HEK293T (cell line): Measurements from ENCODE around the gene HACE1.

Experiments
- CTCF ChIA-PET: fragments of 350-600 bp; formaldehyde crosslinking; extraction: SDS; loops from one replicate; lab custom pipeline; 2021; ENCODE audit warnings: antibody characterized with exemption, inconsistent platforms; lab: Yijun Ruan, JAX
- POLR2A ChIA-PET: fragments of 350-600 bp; formaldehyde crosslinking; extraction: SDS; loops from one replicate; lab custom pipeline; 2020; ENCODE audit warnings: antibody characterized with exemption, inconsistent platforms; lab: Yijun Ruan, JAX
- DNase-seq: peaks from one replicate; pipeline ENCODE4 v3.0.0; 2012; ENCODE audit warnings: mixed read lengths; ENCODE audit errors: extremely low spot score
- ARNT ChIP-seq: fragments of 450-650 bp; IDR thresholded peaks from 2 replicates; pipeline ENCODE4 v1.6.1; 2017; ENCODE audit warnings: mild to moderate bottlenecking
- BHLHE40 ChIP-seq: fragments of 450-650 bp; IDR thresholded peaks from 2 replicates; pipeline ENCODE4 v1.6.1; 2016; ENCODE audit warnings: mild to moderate bottlenecking, moderate library complexity, borderline replicate concordance
- CTBP1 ChIP-seq: fragments of 450-650 bp; IDR thresholded peaks from 2 replicates; pipeline ENCODE4 v1.6.1; 2016; ENCODE audit warnings: borderline replicate concordance
- ELF4 ChIP-seq: fragments of 450-650 bp; IDR thresholded peaks from 2 replicates; pipeline ENCODE4 v1.6.1; 2017; ENCODE audit warnings: antibody characterized with exemption
- FOXA1 ChIP-seq: fragments of 450-650 bp; IDR thresholded peaks from 2 replicates; pipeline ENCODE4 v1.6.1; 2016; ENCODE audit warnings: mild to moderate bottlenecking
- FOXK2 ChIP-seq: fragments of 450-650 bp; IDR thresholded peaks from 2 replicates; pipeline ENCODE4 v1.6.1; 2016; ENCODE audit warnings: mild to moderate bottlenecking
- FOXM1 ChIP-seq: fragments of 450-650 bp; IDR thresholded peaks from 2 replicates; pipeline ENCODE4 v1.6.1; 2017; ENCODE audit warnings: mild to moderate bottlenecking, borderline replicate concordance
- HDGF ChIP-seq: fragments of 450-650 bp; IDR thresholded peaks from 2 replicates; pipeline ENCODE4 v1.6.1; 2017; ENCODE audit warnings: antibody characterized with exemption, borderline replicate concordance
- L3MBTL2 ChIP-seq: fragments of 450-650 bp; conservative IDR thresholded peaks from 2 replicates; pipeline ENCODE4 v1.6.1; 2016; ENCODE audit warnings: mild to moderate bottlenecking
- LEF1 ChIP-seq: fragments of 450-650 bp; IDR thresholded peaks from 2 replicates; pipeline ENCODE4 v1.6.1; 2017; ENCODE audit warnings: mild to moderate bottlenecking, borderline replicate concordance
- NFRKB ChIP-seq: fragments of 450-650 bp; IDR thresholded peaks from 2 replicates; pipeline ENCODE4 v1.6.1; 2016; ENCODE audit warnings: mild to moderate bottlenecking, moderate library complexity
- SP1 ChIP-seq: fragments of 450-650 bp; IDR thresholded peaks from 2 replicates; pipeline ENCODE4 v1.6.1; 2017
- SUZ12 ChIP-seq: fragments of 450-650 bp; IDR thresholded peaks from 2 replicates; pipeline ENCODE4 v1.6.1; 2016; ENCODE audit warnings: mild to moderate bottlenecking
- TARDBP ChIP-seq: fragments of 450-650 bp; IDR thresholded peaks from 2 replicates; pipeline ENCODE4 v1.6.1; 2016
- ZNF384 ChIP-seq: fragments of 450-650 bp; IDR thresholded peaks from 2 replicates; pipeline ENCODE4 v1.6.1; 2016
- TF ChIP-seq, protein P1 (sequence below): fragments of 450-650 bp; IDR thresholded peaks from 2 replicates; pipeline ENCODE4 v1.6.1; 2016

The HACE1 gene

DNA sequence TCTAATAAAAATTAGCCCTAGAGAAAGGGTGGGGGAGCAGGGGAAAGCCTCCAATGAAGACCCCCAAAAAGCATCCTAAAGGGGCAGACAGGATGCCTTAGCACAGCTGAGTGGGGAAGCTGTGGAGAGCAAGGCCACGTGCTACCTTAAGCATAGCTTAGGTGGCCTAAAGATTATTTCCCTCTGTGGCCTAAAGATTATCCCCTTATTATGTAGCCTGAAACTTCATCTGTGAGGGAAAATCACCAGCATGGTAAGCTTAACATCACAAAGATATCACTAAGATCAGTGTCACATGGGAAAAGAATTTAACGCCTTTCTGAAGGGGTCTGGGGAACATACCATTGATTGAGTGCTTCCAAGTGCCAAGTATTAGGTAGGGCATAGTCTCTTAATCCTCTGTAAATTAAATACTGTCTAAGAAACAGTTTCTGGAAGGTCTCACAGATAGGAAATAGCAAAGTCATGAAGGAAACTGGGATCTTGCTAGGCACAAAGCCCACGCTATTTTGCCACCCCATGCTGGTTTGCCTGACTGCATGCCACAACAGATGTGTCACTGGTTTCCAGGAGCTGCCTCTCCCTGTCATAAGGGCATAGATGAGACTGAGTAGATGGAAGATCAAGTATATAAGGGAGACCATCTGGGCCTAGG lies 170.0 kb downstream of the HACE1 start:
- CTCF ChIA-PET = no interaction called here
- POLR2A ChIA-PET = no interaction called here
- TF ChIP-seq ARNT = no peak
- TF ChIP-seq CTBP1 = no peak
- TF ChIP-seq FOXK2 = no peak
- TF ChIP-seq, protein P1, sequence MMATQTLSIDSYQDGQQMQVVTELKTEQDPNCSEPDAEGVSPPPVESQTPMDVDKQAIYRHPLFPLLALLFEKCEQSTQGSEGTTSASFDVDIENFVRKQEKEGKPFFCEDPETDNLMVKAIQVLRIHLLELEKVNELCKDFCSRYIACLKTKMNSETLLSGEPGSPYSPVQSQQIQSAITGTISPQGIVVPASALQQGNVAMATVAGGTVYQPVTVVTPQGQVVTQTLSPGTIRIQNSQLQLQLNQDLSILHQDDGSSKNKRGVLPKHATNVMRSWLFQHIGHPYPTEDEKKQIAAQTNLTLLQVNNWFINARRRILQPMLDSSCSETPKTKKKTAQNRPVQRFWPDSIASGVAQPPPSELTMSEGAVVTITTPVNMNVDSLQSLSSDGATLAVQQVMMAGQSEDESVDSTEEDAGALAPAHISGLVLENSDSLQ = no peak
- TF ChIP-seq HDGF = no peak
- TF ChIP-seq SUZ12 = no peak
- no peak for TF ChIP-seq FOXM1
- TF ChIP-seq ELF4 = no peak
- no peak for TF ChIP-seq BHLHE40
- TF ChIP-seq NFRKB = no peak
- TF ChIP-seq L3MBTL2 = no peak
- no peak for TF ChIP-seq SP1
- no peak for TF ChIP-seq LEF1
- no peak for TF ChIP-seq TARDBP
- TF ChIP-seq FOXA1 = no peak
- no peak for TF ChIP-seq ZNF384
- DNase-seq = no peak

DNA sequence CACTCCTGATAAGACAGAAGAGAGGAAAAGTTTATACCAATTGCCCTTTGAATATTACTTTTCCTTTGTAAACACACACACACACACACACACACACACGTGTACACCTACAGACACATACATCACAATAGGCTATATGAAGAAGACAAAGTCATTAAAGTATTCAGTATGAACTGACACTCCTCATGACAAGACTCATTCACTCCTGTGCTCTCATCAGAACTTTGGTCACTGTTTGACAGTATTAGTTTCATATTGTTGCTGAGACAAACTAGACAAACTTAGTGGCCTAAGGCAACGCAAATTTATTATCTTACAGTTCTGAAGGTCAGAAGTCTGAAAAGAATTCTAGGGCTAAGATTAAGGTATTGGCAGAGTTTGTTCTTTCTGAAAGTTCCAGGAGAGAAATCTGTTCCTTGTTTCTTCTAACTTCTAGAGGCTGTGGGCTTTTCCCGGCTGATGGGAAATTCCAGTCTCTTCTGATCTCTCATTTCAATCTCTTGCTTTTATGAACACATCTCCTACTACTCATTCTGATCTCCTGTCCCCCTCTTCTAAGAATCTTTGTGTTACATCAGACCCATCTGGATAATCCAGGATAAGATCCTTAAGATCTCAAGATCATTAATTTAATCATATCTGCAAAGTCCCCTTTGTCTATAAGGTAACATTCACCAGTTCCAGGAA lies 171.3 kb downstream of the HACE1 start:
- CTCF ChIA-PET = no interaction called here
- TF ChIP-seq ARNT (no peak), SP1 (no peak), ZNF384 (no peak), FOXK2 (no peak), BHLHE40 (no peak), L3MBTL2 (no peak), SUZ12 (no peak), NFRKB (no peak), ELF4 (no peak), CTBP1 (no peak), LEF1 (no peak), FOXM1 (no peak), FOXA1 (no peak), HDGF (no peak), TARDBP (no peak)
- TF ChIP-seq, protein P1 = no peak
- POLR2A ChIA-PET = no interaction called here
- DNase-seq = no peak

DNA sequence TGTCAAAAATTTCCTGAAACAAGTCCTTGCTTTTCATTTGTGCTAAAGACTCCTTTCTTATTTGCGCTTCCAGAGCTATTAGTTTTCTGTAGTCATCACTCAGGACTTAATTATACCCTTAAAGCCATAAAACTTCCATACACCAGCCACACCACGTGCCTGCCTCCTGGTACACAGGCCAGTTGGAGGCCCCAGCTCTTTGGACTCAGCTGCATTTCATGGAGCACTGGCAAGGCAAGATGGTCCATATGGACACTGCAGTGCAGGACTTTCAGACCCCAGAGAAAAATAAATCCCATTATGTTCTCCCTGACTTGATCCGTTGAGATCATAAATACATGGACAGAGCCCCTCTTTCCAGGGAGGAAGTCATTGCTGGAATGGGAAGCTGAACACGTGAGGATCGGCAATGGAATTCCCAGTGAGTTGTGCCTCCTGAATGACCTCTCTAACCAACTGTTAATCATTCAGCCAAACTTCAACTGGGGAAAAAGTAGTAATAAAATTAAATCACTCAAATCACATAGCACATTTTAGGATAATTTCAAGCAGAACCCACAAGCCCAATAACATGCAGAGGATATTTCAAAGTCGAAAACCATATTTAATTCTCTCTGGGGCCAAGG lies 173.1 kb downstream of the HACE1 start:
- POLR2A ChIA-PET = no interaction called here
- no peak for DNase-seq
- CTCF ChIA-PET = no interaction called here
- TF ChIP-seq L3MBTL2 = peak; percentile 71
- TF ChIP-seq BHLHE40 = no peak

DNA sequence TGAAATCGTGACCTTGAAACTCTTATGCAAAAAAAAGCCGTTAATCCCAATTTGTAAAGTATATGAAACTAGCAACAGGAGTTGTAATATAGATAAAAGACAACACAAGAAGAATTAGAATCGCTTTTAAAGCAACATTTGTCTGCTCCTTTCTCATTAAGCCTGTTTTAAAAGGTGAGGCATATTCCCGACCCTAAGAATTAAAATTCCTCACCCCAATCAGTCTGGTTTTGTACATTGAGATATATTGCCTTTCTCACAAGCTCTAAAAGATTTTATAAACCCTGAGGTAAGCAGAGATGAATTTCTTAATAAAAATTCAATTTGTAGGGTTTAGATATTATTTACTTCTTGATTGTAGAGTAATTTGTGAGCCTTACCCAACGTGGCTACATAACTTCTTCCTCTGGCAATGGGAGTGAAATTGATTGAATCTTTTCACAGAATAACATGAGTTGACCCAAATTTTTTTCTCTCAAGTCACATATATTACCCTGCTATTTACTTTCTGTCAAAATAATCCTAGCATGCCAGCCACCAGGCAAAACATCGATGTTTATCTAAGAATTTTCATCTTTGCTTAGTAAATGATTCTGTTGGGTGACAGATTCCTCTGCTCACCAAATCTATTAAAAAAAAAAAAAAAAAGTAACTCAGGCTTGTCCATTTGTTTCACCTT lies 173.7 kb downstream of the HACE1 start:
- ChIA-PET POLR2A (no interaction called here), CTCF (interaction anchor here (0.6 kb wide), 1 partner anchor 270 kb away, joined by 3 read pairs; no protein-coding TSS in a partner anchor)
- no peak for DNase-seq
- TF ChIP-seq SP1 = no peak
- no peak for TF ChIP-seq ELF4
- no peak for TF ChIP-seq HDGF
- TF ChIP-seq FOXM1 = no peak
- TF ChIP-seq TARDBP = no peak
- TF ChIP-seq ZNF384 = no peak
- no peak for TF ChIP-seq NFRKB

DNA sequence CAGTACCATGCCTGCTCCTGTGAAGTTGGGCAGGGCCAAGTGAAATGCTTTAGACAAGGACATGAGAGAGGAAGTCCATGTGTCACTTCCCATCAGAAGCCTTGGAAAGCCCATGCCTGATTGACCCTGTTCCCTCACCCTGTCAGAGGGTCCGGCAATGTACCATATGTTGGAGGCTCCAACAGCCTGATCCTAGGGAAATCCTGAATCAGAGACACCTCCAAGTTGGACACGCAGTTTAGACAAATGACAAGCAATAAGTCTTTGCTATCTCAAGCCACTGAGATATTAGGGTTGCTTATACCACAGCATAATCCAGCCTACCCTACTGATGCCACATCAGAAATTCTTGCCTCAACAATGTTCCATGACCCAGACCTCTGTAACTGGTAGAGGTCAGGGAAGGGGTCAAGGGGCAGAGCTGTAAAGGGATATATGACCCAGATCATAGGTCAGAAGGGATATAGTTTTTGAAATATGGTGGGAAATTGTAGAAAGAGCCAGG lies 174.8 kb downstream of the HACE1 start:
- ChIA-PET CTCF (interaction anchor here (0.6 kb wide), 1 partner anchor 271 kb away, joined by 3 read pairs; no protein-coding TSS in a partner anchor), POLR2A (no interaction called here)
- TF ChIP-seq FOXK2 = no peak
- no peak for TF ChIP-seq LEF1
- TF ChIP-seq SP1 = no peak
- no peak for TF ChIP-seq ELF4
- TF ChIP-seq ZNF384 = no peak
- no peak for TF ChIP-seq NFRKB
- no peak for TF ChIP-seq BHLHE40
- TF ChIP-seq FOXM1 = no peak
- no peak for DNase-seq

DNA sequence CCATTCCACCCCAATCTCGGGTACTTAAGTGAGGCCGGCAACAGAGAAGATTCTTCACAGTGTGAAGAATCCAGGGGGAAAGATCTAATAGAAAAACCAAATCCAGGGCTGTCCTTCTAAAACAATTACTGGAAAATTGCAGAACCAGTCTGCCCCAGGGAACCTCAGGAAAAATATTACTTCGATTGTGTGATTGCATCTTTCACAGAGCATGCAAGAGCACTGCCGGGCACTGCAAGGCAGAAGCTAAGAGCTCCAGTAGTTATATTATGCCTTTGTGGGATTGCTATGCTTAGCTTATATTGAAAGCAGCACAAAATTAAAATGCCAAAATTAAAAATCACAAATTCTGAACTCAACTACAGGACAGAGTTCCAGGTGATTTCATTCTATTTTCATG lies 175.9 kb downstream of the HACE1 start:
- DNase-seq = no peak
- ChIA-PET POLR2A (no interaction called here), CTCF (interaction anchor here (0.6 kb wide), 2 partner anchors 95 to 97 kb away, joined by 3 to 9 read pairs; no protein-coding TSS in a partner anchor)
- TF ChIP-seq, protein P1 = no peak
- TF ChIP-seq HDGF (no peak), SP1 (no peak), L3MBTL2 (no peak), BHLHE40 (no peak), ELF4 (no peak), CTBP1 (no peak)
